Psoas muscle (tissue), 8 donors: ENCODE measurements around the gene SDCCAG8. TPM values are rescaled to one million over a fixed set of nuclear protein-coding genes. Genes with fewer than 3 reads are reported as not detected.
A peak's percentile ranks its signal among the peaks of the same experiment; 100 is the strongest.

Experiments
- ATAC-seq, 4 donors: fragments of 200-7000 bp; cut with Tn5 transposase; one replicate each; pipeline ENCODE4 v1.9.1; 2020; ENCODE audit warnings: moderate library complexity in 3 of 4, mild to moderate bottlenecking in 2 of 4
- DNase-seq, 2 donors: peaks; one replicate each; pipeline ENCODE4 v3.0.0-alpha.2; 2020
- H3K27ac ChIP-seq: fragments of 200-600 bp; one replicate; pipeline ENCODE4 v1.8.0; 2022
- H3K27me3 ChIP-seq, 3 donors: fragments of 200-600 bp in 1 of 3; one replicate each; pipeline versions ENCODE4 v1.6.1 to v1.8.0; 2013 to 2022; ENCODE audit warnings: low read length in 2 of 3, mild to moderate bottlenecking in 2 of 3, moderate library complexity in 1 of 3; ENCODE audit not compliant: insufficient read depth in 3 of 3
- H3K36me3 ChIP-seq, 2 donors: fragments of 200-600 bp in 1 of 2; one replicate each; pipeline versions ENCODE4 v1.6.1 to v1.8.0; 2013 to 2022; ENCODE audit warnings: low read depth in 1 of 2, mild to moderate bottlenecking in 1 of 2, moderate library complexity in 1 of 2; ENCODE audit not compliant: insufficient read depth in 1 of 2
- H3K4me1 ChIP-seq: fragments of 200-600 bp; one replicate; pipeline ENCODE4 v1.8.0; 2022
- H3K4me3 ChIP-seq: fragments of 200-600 bp; one replicate; pipeline ENCODE4 v1.8.0; 2022; ENCODE audit warnings: mild to moderate bottlenecking
- H3K9me3 ChIP-seq: fragments of 200-600 bp; one replicate; pipeline ENCODE4 v1.8.0; 2022
- CTCF ChIP-seq: fragments of 200-600 bp; IDR thresholded peaks from one replicate; pipeline ENCODE4 v1.8.0; 2022; ENCODE audit warnings: antibody characterized with exemption
- WGBS, 3 donors: extraction: QIAGEN DNeasy Blood & Tissue Kit; methylation state at CpG; one replicate each; pipeline versions ENCODE4 v1.1.6 to v1.1.7; 2013; 5-methylcytosine and 5-hydroxymethylcytosine counted together
- intact Hi-C, 2 donors: fragments of 100-400 bp; cut with DNase I; formaldehyde crosslinking; loops; one replicate each; pipeline versions ENCODE4 v1.11.0 to v1.14.2; 2022
- polyA plus RNA-seq, 3 donors: library from polyadenylated mRNA; stranded (reverse); fragments of 200-250 nt; gene quantifications; one replicate each; pipeline ENCODE4 v1.2.3, GENCODE V29; 2013
- total RNA-seq, 4 donors: library from RNA; stranded (reverse); fragmentation: NEBNext Ultra II Directional in 2 of 4; extraction: Animal tissue kit (Norgen Biotek cat#: 25700) in 2 of 4; gene quantifications; one replicate each; pipeline versions ENCODE4 v1.2.1 to v1.2.4, GENCODE V29; 2021 to 2023
- donor health status: healthy with polysubstance abuse.
- donor health status: DM: no; HTN: no; CAD: no; lungs with moderate emphysema.
- donor health status: Bipolar disorder and iron deficiency.
- donor health status: healthy.
- donor health status: DM: yes; HTN: yes; CAD: no.
- donor health status: DM: no; HTN: no; CAD: no.
- donor health status: DM: no; HTN: no; CAD: no.
- donor health status: DM: yes; HTN: yes; CAD: no.

SDCCAG8 gene
- total and polyA plus RNA-seq, 7 donors = 6.4 to 27.6 (median 20.9) TPM

DNA sequence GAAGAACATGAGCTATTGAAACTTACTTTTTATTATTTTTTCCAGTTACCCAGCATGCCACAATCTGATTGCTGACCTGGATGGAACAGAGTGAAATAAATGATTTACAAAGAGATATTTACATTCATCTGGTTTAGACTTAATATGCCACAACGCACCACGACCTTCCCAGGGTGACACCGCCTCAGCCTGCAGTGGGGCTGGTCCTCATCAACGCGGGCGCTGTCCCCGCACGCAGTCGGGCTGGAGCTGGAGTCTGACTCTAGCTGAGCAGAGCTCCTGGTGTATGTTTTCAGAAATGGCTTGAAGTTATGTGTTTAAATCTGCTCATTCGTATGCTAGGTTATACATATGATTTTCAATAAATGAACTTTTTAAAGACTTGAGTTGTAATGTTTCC is 243.9 kb downstream of the SDCCAG8 start:
- WGBS, 3 donors = 97 to 98% (median 98%) methylated on average over 10 of the region's 10 CpGs
- intact Hi-C loops = no loop called here
- ATAC-seq = no peak

GRCh38 chr1:243500512-243500911 is 244.7 kb downstream of the SDCCAG8 start:
- H3K36me3 ChIP-seq = no peaks in the 10 kb centered on the region
- intact Hi-C loops = no loop called here
- no peak for TF ChIP-seq CTCF

More for the DNA sequence above, 243.9 kb downstream of the SDCCAG8 start:
- DNase-seq = peak in 1 of 2 donors; percentile 32
- H3K27me3 ChIP-seq = no peaks in the 10 kb centered on the region
- peaks cover 14% of the 10 kb centered on the region for H3K4me1 ChIP-seq
- no peak overlapping the region for H3K4me3 ChIP-seq
- no peaks in the 10 kb centered on the region for H3K9me3 ChIP-seq
- no peak for TF ChIP-seq CTCF
- peaks cover 0 to under 1% of the 10 kb centered on the region in 2 donors for H3K36me3 ChIP-seq
- H3K27ac ChIP-seq = no peak overlapping the region

GRCh38 chr1:243501002-243501401 is 245.2 kb downstream of the SDCCAG8 start:
- no peak for ATAC-seq
- no peak for TF ChIP-seq CTCF
- Histone ChIP-seq H3K36me3 (no peaks in the 10 kb centered on the region), H3K4me1 (peaks cover 5% of the 10 kb centered on the region), H3K4me3 (no peak overlapping the region), H3K9me3 (no peaks in the 10 kb centered on the region), H3K27ac (no peak overlapping the region), H3K27me3 (no peaks in the 10 kb centered on the region)
- no peak for DNase-seq
- intact Hi-C loops = no loop called here
- 52 to 60% (median 54%) methylated on average over 5 of the region's 5 CpGs for WGBS, 3 donors

More at GRCh38 chr1:243500512-243500911, 244.7 kb downstream of the SDCCAG8 start:
- 84 to 94% (median 91%) methylated on average over 5 of the region's 5 CpGs for WGBS, 3 donors
- ATAC-seq = no peak
- H3K9me3 ChIP-seq = no peaks in the 10 kb centered on the region
- no peaks in the 10 kb centered on the region for H3K27me3 ChIP-seq
- no peak overlapping the region for H3K4me3 ChIP-seq
- no peak overlapping the region for H3K27ac ChIP-seq
- no peak for DNase-seq
- peaks cover 9% of the 10 kb centered on the region for H3K4me1 ChIP-seq

DNA sequence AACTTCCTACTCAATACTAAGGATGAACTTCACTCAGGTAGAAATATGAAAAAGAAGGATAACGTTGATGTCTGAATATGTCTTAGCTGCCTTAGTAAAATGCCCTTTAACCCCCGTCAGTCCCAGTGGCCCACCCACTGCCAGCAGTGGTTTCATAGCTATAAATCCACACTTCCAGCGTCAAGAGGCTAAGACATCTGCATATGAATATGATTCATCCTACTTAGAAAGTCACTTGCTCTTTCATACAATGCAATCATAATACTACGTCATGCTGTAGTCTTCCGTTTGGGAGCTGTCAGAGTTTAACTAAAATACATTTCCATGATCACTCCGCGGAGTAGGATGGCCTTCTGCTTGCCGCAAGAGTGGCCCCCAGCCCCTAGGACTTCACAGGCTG is 247.3 kb downstream of the SDCCAG8 start:
- TF ChIP-seq CTCF = no peak
- H3K4me1 ChIP-seq = no peaks in the 10 kb centered on the region
- no peaks in the 10 kb centered on the region for H3K27me3 ChIP-seq
- no peak for DNase-seq
- no peaks in the 10 kb centered on the region for H3K36me3 ChIP-seq
- 91 to 94% (median 91%) methylated on average over 8 of the region's 8 CpGs for WGBS, 3 donors
- H3K27ac ChIP-seq = no peak overlapping the region
- H3K9me3 ChIP-seq = no peaks in the 10 kb centered on the region
- intact Hi-C loops = no loop called here
- no peak for ATAC-seq
- no peak overlapping the region for H3K4me3 ChIP-seq

- Histone ChIP-seq H3K4me1 (no peaks in the 10 kb centered on the region), H3K27ac (no peak overlapping the region), H3K27me3 (no peaks in the 10 kb centered on the region), H3K4me3 (no peak overlapping the region), H3K9me3 (no peaks in the 10 kb centered on the region), H3K36me3 (peaks cover 0 to 6% of the 10 kb centered on the region in 2 donors)
- TF ChIP-seq CTCF = no peak
- ATAC-seq = peak in 3 of 4 donors; percentile 44 to 79 (median 62)
- intact Hi-C loops = no loop called here
- WGBS, 3 donors = 72 to 77% (median 72%) methylated on average over 10 of the region's 10 CpGs
- peak in 1 of 2 donors; percentile 54 for DNase-seq
These were observed 250.3 kb downstream of the SDCCAG8 start for GRCh38 chr1:243505986-243506689.
